ENCODE data around the gene PRKCZ.

GRCh38 chr1:2177946-2178538 lies 127.8 kb downstream of the PRKCZ start:
- TF ChIP-seq CTCF (conservative IDR thresholded peaks at IDR 0.05; ENCODE audit: low read length) (no peak), EZH2phosphoT487 (IDR thresholded peaks at IDR 0.05; ENCODE audit: borderline replicate concordance, low read depth, low read length) (no peak)
